Adrenal gland (tissue), 5 donors: ENCODE measurements around the gene GLB1L3.

Experiments
- CTCF ChIP-seq, 6 experiments: fragments of 450-650 bp in 4 of 6; fragments of 200-600 bp in 2 of 6; sonication (generic) in 1 of 6; IDR thresholded peaks; 1 replicate in 5 of 6; 2 replicates in 1 of 6; pipeline versions ENCODE4 v1.5.1 to v1.8.0; 2016 to 2021; ENCODE audit warnings: antibody characterized with exemption in 6 of 6, mild to moderate bottlenecking in 2 of 6, moderate library complexity in 1 of 6
- POLR2A ChIP-seq, 2 donors: fragments of 450-650 bp; IDR thresholded peaks; one replicate each; pipeline ENCODE4 v1.6.1; 2017; ENCODE audit warnings: antibody characterized with exemption in 2 of 2, mild to moderate bottlenecking in 2 of 2, moderate library complexity in 1 of 2
- donor health status: DM: no; HTN: no; CAD: no.

GRCh38 chr11:134278356-134278755 is 2.2 kb downstream of the GLB1L3 start:
- no peak for TF ChIP-seq CTCF (IDR thresholded peaks at IDR 0.05)
- no peak for TF ChIP-seq POLR2A (IDR thresholded peaks at IDR 0.05)
